DND-41 (cell line): Measurements from ENCODE around the gene MVB12B.

Experiments
- CTCF ChIP-seq: IDR thresholded peaks from 2 replicates; pipeline ENCODE4 v1.5.1; 2012; ENCODE audit warnings: borderline replicate concordance, low read length, moderate library complexity, mild to moderate bottlenecking; ENCODE audit not compliant: poor library complexity, severe bottlenecking; ENCODE audit errors: extremely low read depth
- EZH2 ChIP-seq: IDR thresholded peaks from 3 replicates; pipeline ENCODE4 v1.6.1; 2012; ENCODE audit warnings: borderline replicate concordance, low read depth, mild to moderate bottlenecking, moderate library complexity, low read length, inconsistent platforms; ENCODE audit not compliant: severe bottlenecking

- TF ChIP-seq CTCF = no peak
- no peak for TF ChIP-seq EZH2
Observed at GRCh38 chr9:126464694-126465441, 138.2 kb downstream of the MVB12B start.
